ENCODE data around the gene CRYAB. TPM values are rescaled to one million over a fixed set of nuclear protein-coding genes. Genes with fewer than 3 reads are reported as not detected.

CRYAB gene
- total RNA-seq: 3.2 and 9.3 TPM in 2 replicates

DNA sequence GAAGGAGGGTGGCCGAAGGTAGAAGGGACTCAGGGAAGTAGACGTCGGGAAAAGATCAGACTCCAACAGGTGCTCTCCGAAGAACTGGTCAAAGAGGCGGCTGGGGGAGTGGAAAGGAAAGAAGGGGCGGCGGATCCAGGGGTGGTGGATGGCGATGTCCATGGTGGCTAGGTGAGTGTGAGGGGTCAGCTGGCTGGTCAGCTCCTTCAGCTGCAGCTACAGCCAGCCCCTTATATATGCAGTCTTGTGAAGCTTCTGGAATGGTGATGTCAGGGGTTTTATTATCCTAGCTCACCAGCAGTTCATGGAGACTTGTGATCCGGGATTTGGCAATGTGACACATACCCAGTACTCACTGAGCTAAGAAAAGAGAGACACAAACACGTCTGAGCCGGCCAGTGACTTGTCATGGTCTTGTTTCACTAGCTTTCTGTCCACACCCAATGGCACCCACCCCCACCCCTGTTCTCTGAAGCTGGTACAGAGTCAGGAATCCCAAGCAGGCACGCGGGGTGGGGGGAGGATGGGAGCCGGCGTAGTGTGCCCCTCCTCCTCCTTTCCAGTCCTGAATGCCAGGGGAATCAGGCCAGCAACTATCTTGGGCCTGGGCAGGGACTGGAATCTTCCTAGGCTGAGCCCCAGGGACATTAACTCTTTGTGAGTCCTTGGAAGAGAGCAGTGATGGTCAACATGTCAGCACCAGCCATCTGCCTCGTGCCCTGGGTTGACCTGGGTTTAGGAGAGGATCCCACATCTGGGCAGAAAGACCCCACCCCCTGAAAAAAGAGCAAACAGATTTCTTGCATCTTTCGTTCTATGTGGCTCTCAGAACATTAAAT lies at the start of gene CRYAB:
TSS of gene CRYAB (minus strand) at position 208 of the 839 bp plus-strand sequence. CDS start at position 162, 46 bp downstream.

GRCh38 chr11:111918390-111919256 lies 7.1 kb upstream of the CRYAB start, which contains the start of gene C11orf52:
Gene C11orf52 (plus strand): TSS chr11:111918913. CDS start chr11:111918973, 60 bp downstream.

DNA sequence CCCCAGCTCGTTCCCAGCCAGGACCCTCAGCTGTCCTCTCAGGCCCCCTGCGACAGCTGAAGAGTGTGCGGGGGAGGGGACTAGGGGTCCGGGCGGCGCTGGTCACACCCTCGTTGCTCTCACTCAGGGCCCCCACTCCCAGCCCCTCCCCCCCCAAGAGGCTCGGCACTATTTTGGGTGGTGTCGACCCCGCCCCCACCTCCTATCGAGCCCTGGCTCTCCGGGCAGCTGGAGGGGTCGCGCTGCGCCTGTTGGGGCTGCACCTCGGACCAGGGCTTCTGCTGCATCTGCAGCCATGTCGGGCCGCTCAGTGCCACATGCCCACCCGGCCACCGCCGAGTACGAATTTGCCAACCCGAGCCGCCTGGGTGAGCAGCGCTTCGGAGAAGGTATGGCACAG lies 965 bp upstream of the CRYAB start, which contains the start of gene HSPB2:
TSS of gene HSPB2 (plus strand) at position 200 of the 400 bp plus-strand sequence. CDS start at position 296, 96 bp downstream.

GRCh38 chr11:111878849-111879636 lies 32.5 kb downstream of the CRYAB start, which contains the start of the genes CFAP68 and FDXACB1:
Gene CFAP68 (plus strand): TSS chr11:111879541. CDS start chr11:111879561, 20 bp downstream.
Gene FDXACB1 (minus strand): TSS chr11:111879165. CDS start chr11:111879132, 33 bp downstream.

GRCh38 chr11:111870886-111871692 lies 40.5 kb downstream of the CRYAB start, which contains the start of gene ALG9:
Gene ALG9 (minus strand): TSS chr11:111871581. CDS start chr11:111871482, 99 bp downstream.

Other genes with a start within 250 kb of the CRYAB start
- gene PPP2R1B, start 145.4 kb downstream of the CRYAB start, total RNA-seq: 25.9 and 33.6 TPM in 2 replicates
- gene ALG9, start 40.2 kb downstream of the CRYAB start, total RNA-seq: 29.5 and 29.7 TPM in 2 replicates
- 0.88 and 3.1 TPM in 2 replicates for gene FDXACB1, start 32.6 kb downstream of the CRYAB start, total RNA-seq
- gene CFAP68, start 32.2 kb downstream of the CRYAB start, total RNA-seq: 16.2 and 19.8 TPM in 2 replicates
- gene HSPB2, start 964 bp upstream of the CRYAB start, total RNA-seq: 0.26 TPM in 1 of 2 replicates, not detected in the other
- gene C11orf52, start 7.1 kb upstream of the CRYAB start, total RNA-seq: not detected in 2 replicates
- 12.8 and 15.9 TPM in 2 replicates for gene DIXDC1, start 25.6 kb upstream of the CRYAB start, total RNA-seq
- 23.9 and 34.0 TPM in 2 replicates for gene DLAT, start 113.6 kb upstream of the CRYAB start, total RNA-seq
- gene PIH1D2, start 162.2 kb upstream of the CRYAB start, total RNA-seq: 1.8 and 4.6 TPM in 2 replicates
- 13.6 and 19.8 TPM in 2 replicates for gene NKAPD1, start 162.5 kb upstream of the CRYAB start, total RNA-seq
- gene TIMM8B, start 175.0 kb upstream of the CRYAB start, total RNA-seq: 26.6 and 54.9 TPM in 2 replicates
- gene SDHD, start 175.1 kb upstream of the CRYAB start, total RNA-seq: 88.4 and 149 TPM in 2 replicates

Data from epithelial cell of alveolus of lung (primary cell).